KOPT-K1 (cell line): ENCODE results near the gene POU4F1.
"Not testable (repeated sequence)": the region's sequence is repeated elsewhere in the genome, so short reads cannot be mapped to it uniquely, and the experiment has no call there.

Experiments
- H3K27ac ChIP-seq: fragments of 200-600 bp; sonication (generic); 2 replicates; pipeline ENCODE4 v1.5.1; 2016; ENCODE audit warnings: antibody characterized with exemption, mild to moderate bottlenecking, low read depth, low read length; ENCODE audit not compliant: poor library complexity, severe bottlenecking
- H3K36me3 ChIP-seq: fragments of 200-600 bp; sonication (generic); 2 replicates; pipeline ENCODE4 v1.5.1; 2017; ENCODE audit warnings: antibody characterized with exemption, mild to moderate bottlenecking, low read length, moderate library complexity; ENCODE audit not compliant: insufficient read depth
- H3K9me3 ChIP-seq: fragments of 200-600 bp; sonication (generic); 2 replicates; pipeline ENCODE4 v1.5.1; 2017; ENCODE audit warnings: antibody characterized with exemption, low read length, mild to moderate bottlenecking; ENCODE audit not compliant: insufficient read depth, poor library complexity, severe bottlenecking

The POU4F1 gene, protein sequence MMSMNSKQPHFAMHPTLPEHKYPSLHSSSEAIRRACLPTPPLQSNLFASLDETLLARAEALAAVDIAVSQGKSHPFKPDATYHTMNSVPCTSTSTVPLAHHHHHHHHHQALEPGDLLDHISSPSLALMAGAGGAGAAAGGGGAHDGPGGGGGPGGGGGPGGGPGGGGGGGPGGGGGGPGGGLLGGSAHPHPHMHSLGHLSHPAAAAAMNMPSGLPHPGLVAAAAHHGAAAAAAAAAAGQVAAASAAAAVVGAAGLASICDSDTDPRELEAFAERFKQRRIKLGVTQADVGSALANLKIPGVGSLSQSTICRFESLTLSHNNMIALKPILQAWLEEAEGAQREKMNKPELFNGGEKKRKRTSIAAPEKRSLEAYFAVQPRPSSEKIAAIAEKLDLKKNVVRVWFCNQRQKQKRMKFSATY

DNA sequence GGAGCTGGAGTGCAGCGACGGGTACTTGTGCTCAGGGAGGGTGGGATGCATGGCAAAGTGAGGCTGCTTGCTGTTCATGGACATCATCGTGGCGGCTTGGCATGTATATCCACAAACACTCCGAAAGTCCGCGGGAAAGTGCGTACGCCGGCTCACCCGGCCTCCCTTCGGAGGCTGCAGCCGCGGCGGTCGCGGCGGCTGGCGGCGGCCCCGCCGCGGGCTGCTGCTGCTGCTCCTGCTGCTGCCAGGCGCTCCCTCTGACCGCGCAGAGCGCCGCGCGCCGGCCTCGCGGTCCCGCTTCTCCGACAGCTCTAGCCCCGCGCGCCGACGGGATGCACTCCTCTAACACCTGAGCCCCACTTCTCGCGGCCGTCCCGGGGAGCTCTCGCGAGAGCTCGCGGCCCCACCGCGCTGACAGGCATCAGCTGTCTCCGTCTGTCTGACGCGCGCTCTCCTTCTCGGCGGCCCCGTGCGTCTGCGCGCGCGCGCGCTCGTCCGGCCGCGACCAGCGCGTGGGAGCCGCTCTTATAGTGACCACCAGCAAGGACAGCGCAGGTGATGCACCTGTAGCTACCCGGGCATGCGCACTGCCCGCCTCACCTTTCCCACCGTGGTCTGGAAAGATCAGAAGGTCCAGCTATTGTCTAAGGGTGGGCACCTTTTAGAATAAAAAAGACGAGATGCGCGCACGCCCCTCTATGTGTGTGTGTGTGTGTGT, at the start of gene POU4F1:
TSS of gene POU4F1 (minus strand) at position 313 of the 718 bp plus-strand sequence. CDS start at position 87, 226 bp downstream.
- Histone ChIP-seq H3K36me3 (no peaks in the 10 kb centered on the region), H3K9me3 (peaks cover 14% of the 10 kb centered on the region), H3K27ac (no peak within 1 kb of the TSS)

DNA sequence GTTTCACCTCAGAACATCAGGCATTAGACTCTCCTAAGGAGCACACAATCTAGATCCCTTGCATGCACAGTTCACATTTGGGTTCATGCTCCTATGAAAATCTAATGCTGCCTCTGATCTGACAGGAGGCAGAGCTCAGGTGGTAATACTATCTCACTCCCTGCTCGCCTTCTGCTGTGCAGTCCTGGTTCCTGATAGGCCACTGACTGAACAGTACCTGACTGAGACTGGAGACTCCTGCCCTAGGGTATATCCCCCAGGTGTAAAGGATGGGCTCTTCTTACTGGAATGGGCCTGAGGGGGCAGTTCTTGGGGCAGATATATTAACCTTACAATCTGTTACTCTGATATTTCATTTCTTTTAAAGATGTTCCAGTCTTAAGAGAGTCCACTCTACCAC, 49.3 kb upstream of the POU4F1 start:
- Histone ChIP-seq H3K36me3 (peaks cover 18% of the 10 kb centered on the region), H3K9me3 (no peaks in the 10 kb centered on the region), H3K27ac (no peak overlapping the region)

DNA sequence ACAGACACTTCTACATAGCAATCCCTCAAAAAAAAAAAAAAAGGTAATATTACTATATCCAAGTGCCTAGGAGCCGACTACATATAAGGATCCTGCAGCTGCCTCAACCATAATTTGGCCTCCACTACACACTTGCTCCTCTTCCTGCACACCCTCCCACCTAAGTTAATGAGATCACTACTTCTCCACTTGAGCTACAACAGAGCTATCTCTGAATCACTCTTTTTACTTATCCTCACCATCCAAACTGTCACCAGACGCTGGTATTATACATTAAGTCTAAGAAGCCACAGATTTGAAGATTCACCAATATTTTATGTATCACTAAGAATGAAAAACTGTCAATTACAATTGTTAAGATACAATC, 47.3 kb upstream of the POU4F1 start:
- Histone ChIP-seq H3K9me3 (no peaks in the 10 kb centered on the region), H3K27ac (no peak overlapping the region), H3K36me3 (peaks cover 11% of the 10 kb centered on the region)

DNA sequence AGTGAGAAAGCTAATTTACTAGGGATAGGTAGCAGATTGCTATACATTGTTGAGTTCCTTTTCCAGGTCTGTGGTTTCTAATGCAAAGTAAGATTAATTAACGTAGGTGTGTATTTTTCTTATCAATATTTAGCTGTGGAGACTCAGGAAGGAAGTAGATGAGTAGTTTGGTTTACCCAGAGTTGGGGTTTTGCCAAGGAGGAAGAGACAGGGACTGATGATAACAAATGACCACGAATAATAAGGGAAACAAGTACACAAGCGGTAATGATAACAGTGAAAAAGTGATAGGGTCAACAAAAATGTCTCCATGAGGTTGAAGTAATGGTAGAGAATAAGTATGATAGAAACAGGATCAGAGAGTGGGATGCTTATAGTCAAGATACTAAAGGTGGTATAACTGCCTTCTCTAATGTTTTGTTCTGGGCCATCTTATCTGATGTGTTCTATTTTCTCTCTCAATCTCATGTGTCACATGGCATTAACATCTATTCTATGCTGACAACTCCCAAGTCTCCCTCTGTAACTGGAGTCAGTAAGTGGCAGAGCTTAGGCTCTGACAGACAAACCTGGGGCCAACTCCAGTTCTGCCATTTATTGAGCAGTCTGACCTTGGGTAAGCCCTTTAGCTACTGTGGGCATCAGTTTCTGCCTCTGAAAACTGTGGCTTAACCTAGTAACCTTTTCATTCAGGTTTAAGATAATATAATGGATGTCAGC, 46.8 kb upstream of the POU4F1 start:
- H3K36me3 ChIP-seq: peaks cover 5% of the 10 kb centered on the region; the same call in 1 of the 2 replicates

DNA sequence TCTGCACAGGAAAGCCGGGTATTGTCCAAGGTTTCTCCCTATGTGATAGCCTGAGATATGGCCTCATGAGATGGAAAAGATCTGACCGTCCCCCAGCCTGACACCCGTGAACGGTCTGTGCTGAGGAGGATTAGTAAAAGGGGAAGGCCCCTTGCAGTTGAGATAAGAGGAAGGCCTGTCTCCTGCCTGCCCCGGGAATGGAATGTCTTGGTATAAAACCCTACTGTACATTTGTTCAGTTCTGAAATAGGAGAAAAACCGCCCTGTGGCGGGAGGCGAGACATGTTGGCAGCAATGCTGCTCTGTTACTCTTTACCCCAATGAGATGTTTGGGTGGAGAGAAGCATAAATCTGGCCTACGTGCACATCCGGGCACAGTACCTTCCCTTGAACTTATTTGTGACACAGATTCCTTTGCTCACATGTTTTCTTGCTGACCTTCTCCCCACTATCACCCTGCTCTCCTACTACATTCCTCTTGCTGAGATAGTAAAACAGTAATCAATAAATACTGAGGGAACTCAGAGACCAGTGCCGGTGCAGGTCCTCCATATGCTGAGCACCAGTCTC, 43.8 kb upstream of the POU4F1 start:
- H3K36me3 ChIP-seq: peaks cover 20% of the 10 kb centered on the region
- H3K27ac ChIP-seq, H3K9me3 ChIP-seq: not testable (repeated sequence)

More for the DNA sequence above, 46.8 kb upstream of the POU4F1 start:
- Histone ChIP-seq H3K9me3 (no peaks in the 10 kb centered on the region), H3K27ac (no peak overlapping the region)

DNA sequence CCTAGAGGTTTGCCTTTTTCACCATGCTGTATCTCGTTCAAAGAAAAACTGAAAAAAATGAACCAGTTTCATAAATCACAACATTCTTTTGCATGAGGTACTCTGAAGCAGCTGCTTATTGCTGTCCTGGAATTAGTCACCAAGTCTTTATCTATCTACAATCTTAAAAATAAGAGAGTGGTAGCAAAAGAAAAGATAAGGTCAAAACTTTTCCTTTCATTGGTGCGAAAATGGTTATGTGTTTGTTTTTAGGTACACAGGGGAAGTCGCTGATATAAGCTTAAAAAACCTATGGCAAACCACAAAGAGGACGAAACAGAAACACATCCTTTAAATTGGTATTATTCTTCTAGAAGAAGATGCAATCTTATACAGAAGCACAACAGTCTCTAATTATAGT, 34.9 kb upstream of the POU4F1 start:
- Histone ChIP-seq H3K36me3 (peaks cover 92% of the 10 kb centered on the region), H3K9me3 (no peaks in the 10 kb centered on the region), H3K27ac (no peak overlapping the region)

DNA sequence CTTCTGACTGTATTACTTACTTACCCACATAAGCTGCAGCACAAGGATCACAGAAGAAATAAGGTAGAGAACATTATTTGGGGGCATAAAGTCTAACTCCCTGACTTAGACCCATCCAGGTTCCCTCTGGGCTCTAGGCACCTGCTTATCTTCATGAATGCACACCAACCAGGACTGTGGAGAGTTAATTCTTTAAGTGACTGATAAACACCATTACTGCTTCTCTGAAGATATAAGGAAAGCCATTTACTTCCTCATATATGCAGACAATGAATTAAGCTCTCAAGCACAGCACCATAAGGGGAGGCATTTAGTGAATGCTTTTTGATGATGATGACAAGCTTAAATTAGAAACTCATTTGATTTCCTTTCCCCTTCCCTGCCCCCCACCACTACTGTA, 33.1 kb upstream of the POU4F1 start:
- peaks cover 95% of the 10 kb centered on the region for H3K36me3 ChIP-seq

DNA sequence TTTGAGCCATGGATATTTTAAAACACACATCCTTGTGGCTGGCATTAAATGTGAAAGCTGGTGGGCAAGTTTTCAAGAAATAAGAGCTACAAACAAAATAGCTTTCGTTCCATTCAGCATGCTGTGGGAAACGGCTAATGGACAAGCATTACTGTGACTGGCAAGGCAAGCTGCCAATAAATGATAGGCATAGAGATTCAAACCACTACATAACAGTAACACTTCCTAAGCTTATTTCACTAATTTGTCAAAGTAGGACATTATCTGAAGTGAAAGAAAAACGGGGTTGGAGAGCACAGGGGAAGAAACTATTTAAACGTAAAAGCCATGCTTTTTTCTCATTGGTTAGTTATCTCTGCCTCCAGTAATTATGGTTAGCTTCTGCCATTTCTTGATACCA, 29.6 kb upstream of the POU4F1 start:
- Histone ChIP-seq H3K36me3 (peaks cover 98% of the 10 kb centered on the region), H3K27ac (no peak overlapping the region), H3K9me3 (no peaks in the 10 kb centered on the region)

More for the DNA sequence above, 33.1 kb upstream of the POU4F1 start:
- H3K27ac ChIP-seq: no peak overlapping the region
- no peaks in the 10 kb centered on the region for H3K9me3 ChIP-seq

DNA sequence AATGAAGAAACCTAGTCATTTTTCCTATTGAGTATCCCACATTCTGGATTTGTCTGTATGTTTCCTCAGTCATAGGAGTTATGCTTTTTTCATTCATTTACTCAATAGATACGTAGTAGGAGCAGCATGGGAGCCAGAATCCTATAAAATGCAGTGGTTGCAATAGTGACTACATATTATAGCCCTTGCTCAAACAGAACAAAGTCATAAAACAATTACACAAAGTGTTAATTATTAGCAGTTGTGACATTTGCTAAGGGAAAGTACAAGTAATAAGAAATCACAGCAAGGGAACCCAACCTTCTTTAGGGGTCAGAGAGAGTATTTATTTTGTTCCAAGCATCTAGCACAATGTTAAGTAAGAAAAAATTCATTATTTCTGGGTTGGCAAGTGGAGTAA, 27.7 kb upstream of the POU4F1 start:
- H3K27ac ChIP-seq: no peak overlapping the region
- H3K9me3 ChIP-seq: no peaks in the 10 kb centered on the region
- peaks cover 95% of the 10 kb centered on the region for H3K36me3 ChIP-seq

DNA sequence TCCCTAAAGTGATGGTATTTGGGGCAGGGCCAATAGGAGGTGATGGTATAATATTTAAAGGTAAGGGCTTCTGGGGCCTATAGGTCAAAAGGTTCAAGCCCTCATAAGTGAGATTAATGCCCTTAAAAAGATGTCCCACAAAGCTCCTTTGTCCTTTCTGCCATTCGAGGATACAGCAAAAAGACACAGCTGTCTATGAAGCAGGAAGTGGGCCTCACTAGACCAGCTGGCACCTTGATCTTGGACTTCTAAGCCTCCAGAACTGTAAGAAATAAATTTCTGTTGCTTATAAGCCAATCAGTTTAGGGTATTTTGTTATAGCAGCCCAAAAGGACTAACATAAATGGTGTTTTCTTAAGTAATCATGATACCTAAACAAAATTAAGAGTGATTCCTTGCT, 27.2 kb upstream of the POU4F1 start:
- Histone ChIP-seq H3K27ac (no peak overlapping the region), H3K36me3 (peaks cover 95% of the 10 kb centered on the region), H3K9me3 (no peaks in the 10 kb centered on the region)

DNA sequence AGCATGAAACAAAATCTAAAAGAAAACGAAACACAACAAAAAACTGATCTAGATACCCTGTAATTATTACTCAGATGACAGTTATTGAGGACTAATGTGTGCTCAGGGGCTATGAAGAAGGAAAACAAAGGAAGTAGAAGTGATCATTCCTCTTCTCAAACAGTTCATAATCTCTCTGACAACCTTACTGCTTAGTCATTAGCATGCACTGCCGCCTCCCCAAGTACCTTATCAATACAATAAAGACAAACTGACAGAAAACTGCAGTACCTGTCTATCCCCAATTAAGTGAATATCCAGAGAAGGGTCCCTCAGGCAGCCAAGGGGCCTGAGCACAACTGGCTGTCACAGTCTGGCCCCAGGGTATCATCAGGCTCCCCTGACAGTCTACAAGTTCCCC, 22.0 kb upstream of the POU4F1 start:
- Histone ChIP-seq H3K36me3 (peaks cover 96% of the 10 kb centered on the region), H3K27ac (no peak overlapping the region), H3K9me3 (no peaks in the 10 kb centered on the region)

DNA sequence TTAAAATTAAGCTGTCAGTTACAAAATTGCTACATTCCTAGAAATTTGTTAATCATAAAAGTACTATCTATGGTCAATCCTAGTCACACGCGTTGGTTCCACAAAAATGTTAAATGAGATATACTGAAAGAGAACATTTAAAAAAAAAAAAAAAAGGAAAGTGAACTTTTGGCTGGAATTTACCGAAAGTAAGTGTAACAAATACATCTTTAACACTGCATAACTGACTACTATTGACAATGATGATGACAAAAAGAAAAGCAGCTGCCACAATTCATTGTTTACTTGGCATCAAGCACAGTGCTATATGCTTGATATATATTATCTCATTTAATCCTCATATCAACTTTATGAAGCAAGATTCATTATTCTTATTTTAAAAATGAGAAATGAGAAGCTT, 19.8 kb upstream of the POU4F1 start:
- Histone ChIP-seq H3K36me3 (peaks cover 91% of the 10 kb centered on the region), H3K9me3 (no peaks in the 10 kb centered on the region), H3K27ac (no peak overlapping the region)

DNA sequence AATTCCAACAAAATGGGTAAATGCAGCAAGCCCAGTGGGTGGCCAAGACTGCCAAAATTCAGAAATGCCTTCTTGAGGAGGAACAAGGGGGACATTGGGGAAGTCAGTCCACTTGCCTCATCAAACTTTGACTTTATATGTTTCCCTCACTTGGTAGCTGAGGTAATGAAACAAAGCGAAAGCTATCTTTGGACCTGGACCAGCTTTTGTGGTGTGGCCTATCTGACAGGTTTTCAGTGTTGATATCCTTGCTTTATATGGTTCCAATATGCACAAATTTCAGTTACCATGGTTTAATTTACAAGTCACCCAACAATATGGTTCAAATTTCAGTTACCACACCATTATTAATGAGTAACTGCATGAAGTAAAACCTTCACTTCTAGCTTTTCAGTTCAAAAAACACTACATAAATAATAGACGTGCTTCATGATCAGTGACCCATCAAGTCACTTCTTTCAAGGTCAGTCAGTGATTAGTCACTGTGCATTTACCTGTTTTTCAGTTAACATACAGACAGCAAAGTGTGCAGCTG, 17.7 kb upstream of the POU4F1 start:
- no peak overlapping the region for H3K27ac ChIP-seq
- H3K36me3 ChIP-seq: peaks cover 93% of the 10 kb centered on the region
- H3K9me3 ChIP-seq: no peaks in the 10 kb centered on the region

DNA sequence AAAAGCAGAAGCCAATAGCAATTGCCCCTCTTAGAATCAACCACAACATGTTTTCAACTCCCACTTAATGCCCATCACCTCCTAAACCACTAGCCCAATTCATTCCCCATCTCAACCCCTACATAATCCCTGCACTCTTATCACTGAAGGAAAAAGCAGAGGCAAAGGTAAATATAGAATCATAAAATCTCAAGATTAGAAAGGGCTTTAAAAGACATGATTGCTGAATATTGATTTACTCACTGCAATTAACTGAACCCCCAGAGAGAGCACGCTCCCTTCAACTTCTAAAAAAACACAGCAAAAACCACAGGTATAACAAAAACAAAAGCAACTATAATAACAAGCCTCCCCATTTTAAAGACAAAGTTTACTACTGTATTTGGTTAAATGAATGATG, 15.1 kb upstream of the POU4F1 start:
- Histone ChIP-seq H3K27ac (no peak overlapping the region), H3K9me3 (no peaks in the 10 kb centered on the region), H3K36me3 (peaks cover 92% of the 10 kb centered on the region)

DNA sequence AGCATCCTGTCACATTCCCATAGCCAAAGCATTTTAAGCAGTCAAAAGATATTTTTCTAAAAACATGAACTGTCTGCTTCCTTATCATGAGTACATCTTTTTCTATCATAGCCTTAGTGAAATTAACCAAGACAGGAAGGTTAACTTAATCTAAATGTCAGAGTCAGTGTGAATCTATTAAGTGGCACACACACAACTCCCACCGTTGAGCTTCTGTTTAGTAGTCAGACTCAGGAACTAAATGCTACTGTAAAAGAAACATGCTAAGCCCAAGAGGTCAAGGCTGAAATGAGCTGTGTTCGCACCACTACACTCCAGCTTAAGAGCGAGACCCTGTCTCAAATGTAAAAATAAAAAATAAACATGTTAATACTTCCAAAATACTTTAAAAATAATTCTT, 7.7 kb upstream of the POU4F1 start:
- H3K27ac ChIP-seq: no peak overlapping the region
- peaks cover 25% of the 10 kb centered on the region for H3K36me3 ChIP-seq
- no peaks in the 10 kb centered on the region for H3K9me3 ChIP-seq
